HUES64 (cell line): ENCODE measurements around the gene FOXO6.

Experiments
- H3K27ac ChIP-seq: 2 replicates; pipeline ENCODE4 v1.7.0; 2013; ENCODE audit warnings: low read depth, low read length, inconsistent platforms
- H3K27me3 ChIP-seq: 2 replicates; pipeline ENCODE4 v1.6.1; 2013; ENCODE audit warnings: mild to moderate bottlenecking, low read length; ENCODE audit not compliant: insufficient read depth
- H3K36me3 ChIP-seq: 2 replicates; pipeline ENCODE4 v1.6.1; 2013; ENCODE audit warnings: mild to moderate bottlenecking, low read length; ENCODE audit not compliant: insufficient read depth
- H3K4me1 ChIP-seq: 2 replicates; pipeline ENCODE4 v1.6.1; 2013; ENCODE audit warnings: mild to moderate bottlenecking, low read length, moderate library complexity; ENCODE audit not compliant: insufficient read depth
- H3K4me3 ChIP-seq: 2 replicates; pipeline ENCODE4 v1.5.1; 2013; ENCODE audit warnings: mild to moderate bottlenecking, low read length, moderate library complexity
- H3K9ac ChIP-seq: 2 replicates; pipeline ENCODE4 v1.6.1; 2013; ENCODE audit warnings: mild to moderate bottlenecking, low read depth, low read length
- H3K9me3 ChIP-seq: 2 replicates; pipeline ENCODE4 v1.6.1; 2013; ENCODE audit warnings: low read depth, low read length; ENCODE audit not compliant: insufficient read depth
- WGBS: fragments of 150-250, 120-280 bp; methylation state at CpG from one replicate; pipeline ENCODE4 v1.1.7; 2013; ENCODE audit warnings: missing lambda C conversion rate; 5-methylcytosine and 5-hydroxymethylcytosine counted together

The FOXO6 gene

GRCh38 chr1:41422306-41422705, 61.1 kb downstream of the FOXO6 start:
- WGBS, result 81% methylated on average over 6 of the region's 6 CpGs
- Histone ChIP-seq H3K36me3 (no peaks in the 10 kb centered on the region), H3K9me3 (no peaks in the 10 kb centered on the region), H3K27me3 (no peaks in the 10 kb centered on the region), H3K9ac (no peak overlapping the region), H3K27ac (no peak overlapping the region), H3K4me1 (no peaks in the 10 kb centered on the region), H3K4me3 (no peak overlapping the region)

- no peak overlapping the region for H3K4me3 ChIP-seq
- H3K36me3 ChIP-seq, result no peaks in the 10 kb centered on the region
Observed at GRCh38 chr1:41423511-41424191, 62.4 kb downstream of the FOXO6 start.

GRCh38 chr1:41424581-41425118, 63.4 kb downstream of the FOXO6 start:
- Histone ChIP-seq H3K9me3 (no peaks in the 10 kb centered on the region), H3K9ac (no peak overlapping the region), H3K36me3 (no peaks in the 10 kb centered on the region), H3K27ac (no peak overlapping the region), H3K4me1 (no peaks in the 10 kb centered on the region), H3K4me3 (no peak overlapping the region), H3K27me3 (no peaks in the 10 kb centered on the region)
- 91% methylated on average over 4 of the region's 4 CpGs for WGBS

More at GRCh38 chr1:41423511-41424191, 62.4 kb downstream of the FOXO6 start:
- Histone ChIP-seq H3K27ac (no peak overlapping the region), H3K9ac (no peak overlapping the region), H3K4me1 (no peaks in the 10 kb centered on the region), H3K27me3 (no peaks in the 10 kb centered on the region), H3K9me3 (no peaks in the 10 kb centered on the region)
- WGBS, result 68% methylated on average over 38 of the region's 38 CpGs

- 89% methylated on average over 2 of the region's 2 CpGs for WGBS
- no peaks in the 10 kb centered on the region for H3K4me1 ChIP-seq
- no peaks in the 10 kb centered on the region for H3K9me3 ChIP-seq
- no peaks in the 10 kb centered on the region for H3K27me3 ChIP-seq
- H3K36me3 ChIP-seq, result no peaks in the 10 kb centered on the region
- H3K9ac ChIP-seq, result no peak overlapping the region
- no peak overlapping the region for H3K27ac ChIP-seq
- no peak overlapping the region for H3K4me3 ChIP-seq
Observed at GRCh38 chr1:41425369-41425768, 64.1 kb downstream of the FOXO6 start.

DNA sequence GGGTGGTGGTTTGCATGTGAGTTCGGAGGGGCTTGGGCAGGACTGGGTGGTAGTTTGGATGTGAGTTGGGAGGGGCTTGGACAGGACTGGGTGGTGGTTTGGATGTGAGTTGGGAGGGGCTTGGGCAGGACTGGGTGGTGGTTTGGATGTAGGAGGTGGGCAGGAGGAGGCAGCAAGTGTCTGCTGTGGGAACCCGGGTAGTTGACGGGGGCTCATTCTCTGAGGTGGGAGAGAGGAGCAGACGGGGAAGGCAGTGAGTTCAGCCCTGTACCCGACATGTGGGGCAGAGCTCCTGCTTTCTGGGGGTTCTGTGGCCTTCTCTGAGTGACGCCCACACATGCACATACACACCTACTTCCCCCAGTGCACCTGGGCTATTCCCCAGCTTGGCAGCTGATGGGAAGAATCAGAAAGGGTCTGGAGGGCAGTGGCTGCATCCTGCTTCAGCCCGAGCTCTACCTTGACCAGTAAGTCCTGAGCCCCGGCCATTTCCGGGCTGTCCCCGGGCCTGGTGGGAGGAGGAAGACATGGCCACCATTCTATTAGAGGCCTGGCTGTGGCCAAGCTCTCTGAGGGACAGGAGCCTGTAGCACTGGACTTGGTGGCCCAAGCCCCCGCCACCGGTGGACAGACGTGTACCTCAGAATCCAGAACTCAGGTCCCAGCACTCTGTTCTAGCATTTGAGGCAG, 65.1 kb downstream of the FOXO6 start:
- Histone ChIP-seq H3K36me3 (no peaks in the 10 kb centered on the region), H3K4me3 (no peak overlapping the region), H3K9ac (no peak overlapping the region), H3K27me3 (no peaks in the 10 kb centered on the region), H3K4me1 (no peaks in the 10 kb centered on the region), H3K27ac (no peak overlapping the region), H3K9me3 (no peaks in the 10 kb centered on the region)
- 87% methylated on average over 13 of the region's 13 CpGs for WGBS

DNA sequence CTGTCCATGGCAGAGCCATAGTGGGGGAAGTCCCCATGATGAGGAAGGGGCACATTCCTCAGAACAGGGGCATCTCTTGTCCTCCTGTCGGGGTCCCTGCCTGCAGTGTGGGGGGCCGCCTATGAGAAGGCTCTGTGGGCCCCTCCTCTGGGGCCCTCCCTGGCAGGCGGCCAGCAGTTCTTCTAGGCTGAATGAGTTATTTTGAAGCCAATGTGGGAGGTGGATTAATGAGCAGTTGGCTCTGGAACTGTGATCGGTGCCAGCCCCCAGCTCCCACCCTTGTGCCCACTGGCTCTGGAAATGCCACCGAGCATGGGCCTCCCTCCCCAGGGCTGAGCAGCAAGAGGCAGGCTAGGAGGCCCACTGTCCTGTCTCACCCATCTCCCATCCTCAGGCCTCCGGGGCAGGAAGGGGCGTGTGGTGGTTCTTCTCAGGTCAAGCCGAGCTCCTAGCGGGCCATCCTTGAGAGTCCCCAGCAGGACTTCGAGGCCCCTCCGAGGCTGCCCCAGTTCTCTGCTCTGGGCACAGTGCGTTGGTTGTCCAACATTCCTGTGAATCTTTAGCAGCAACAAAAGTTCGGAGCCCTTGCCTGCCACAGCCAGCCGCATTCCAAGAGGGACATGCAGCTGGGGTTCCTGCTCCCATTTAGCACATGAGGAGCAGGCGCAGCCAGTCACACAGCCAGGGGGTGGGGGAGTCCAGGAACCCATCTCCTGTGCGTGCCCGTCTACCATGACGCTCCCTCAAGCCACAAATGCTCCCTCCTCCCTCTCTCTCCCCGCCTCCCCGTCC, 66.1 kb downstream of the FOXO6 start:
- no peaks in the 10 kb centered on the region for H3K4me1 ChIP-seq
- H3K9ac ChIP-seq, result no peak overlapping the region
- no peaks in the 10 kb centered on the region for H3K27me3 ChIP-seq
- H3K27ac ChIP-seq, result no peak overlapping the region
- H3K4me3 ChIP-seq, result no peak overlapping the region
- H3K9me3 ChIP-seq, result no peaks in the 10 kb centered on the region
- 88% methylated on average over 20 of the region's 20 CpGs for WGBS
- no peaks in the 10 kb centered on the region for H3K36me3 ChIP-seq

GRCh38 chr1:41427916-41428737, 66.9 kb downstream of the FOXO6 start:
- Histone ChIP-seq H3K9me3 (no peaks in the 10 kb centered on the region), H3K27ac (no peak overlapping the region), H3K27me3 (no peaks in the 10 kb centered on the region), H3K9ac (no peak overlapping the region), H3K4me3 (no peak overlapping the region), H3K36me3 (no peaks in the 10 kb centered on the region), H3K4me1 (no peaks in the 10 kb centered on the region)
- WGBS, result 92% methylated on average over 11 of the region's 11 CpGs

DNA sequence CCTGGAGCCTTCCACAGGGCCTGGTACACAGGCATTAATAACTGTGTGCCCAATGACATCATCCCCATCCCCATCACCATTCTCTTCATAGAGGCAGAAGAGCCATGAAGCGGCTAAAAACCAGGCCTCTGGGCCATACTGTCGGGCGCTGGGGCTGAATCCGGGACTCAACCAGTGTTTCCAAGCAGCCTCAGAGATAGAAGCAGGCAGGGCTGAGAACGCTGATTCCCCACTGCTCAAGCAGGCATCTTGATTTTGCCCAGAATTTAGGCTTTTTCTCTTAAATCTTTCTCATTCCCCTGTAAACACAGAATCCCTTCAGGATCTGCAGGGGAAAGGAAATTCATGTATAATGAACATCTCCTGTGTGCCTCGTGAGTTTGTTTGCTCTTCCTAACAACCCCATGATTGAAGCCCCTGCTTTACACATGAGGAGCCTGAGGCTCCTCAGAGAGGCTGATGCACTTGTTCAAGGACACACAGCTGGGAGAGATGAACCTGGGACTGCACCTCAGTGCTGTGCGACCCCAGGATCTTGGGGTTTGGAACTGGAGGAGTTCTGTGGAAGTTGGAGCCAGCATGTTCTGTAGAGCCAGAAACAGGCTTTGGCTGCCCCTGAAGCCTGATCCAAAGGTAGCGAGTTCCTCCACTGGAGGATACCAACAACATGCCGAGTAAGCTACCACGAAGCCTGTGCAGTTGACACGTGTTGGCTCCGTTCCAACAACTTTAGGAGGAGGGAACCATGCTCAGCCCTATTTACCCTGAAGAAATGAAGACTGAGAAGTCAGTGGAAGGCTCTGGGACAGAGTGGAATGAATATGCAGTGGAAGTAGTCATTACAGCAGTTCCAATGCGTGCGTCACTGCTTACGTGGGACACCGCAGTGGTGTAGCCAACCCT, 67.8 kb downstream of the FOXO6 start:
- Histone ChIP-seq H3K9me3 (no peaks in the 10 kb centered on the region), H3K27ac (no peak overlapping the region), H3K4me3 (no peak overlapping the region), H3K27me3 (no peaks in the 10 kb centered on the region), H3K9ac (no peak overlapping the region), H3K36me3 (no peaks in the 10 kb centered on the region), H3K4me1 (no peaks in the 10 kb centered on the region)
- 91% methylated on average over 16 of the region's 16 CpGs for WGBS

DNA sequence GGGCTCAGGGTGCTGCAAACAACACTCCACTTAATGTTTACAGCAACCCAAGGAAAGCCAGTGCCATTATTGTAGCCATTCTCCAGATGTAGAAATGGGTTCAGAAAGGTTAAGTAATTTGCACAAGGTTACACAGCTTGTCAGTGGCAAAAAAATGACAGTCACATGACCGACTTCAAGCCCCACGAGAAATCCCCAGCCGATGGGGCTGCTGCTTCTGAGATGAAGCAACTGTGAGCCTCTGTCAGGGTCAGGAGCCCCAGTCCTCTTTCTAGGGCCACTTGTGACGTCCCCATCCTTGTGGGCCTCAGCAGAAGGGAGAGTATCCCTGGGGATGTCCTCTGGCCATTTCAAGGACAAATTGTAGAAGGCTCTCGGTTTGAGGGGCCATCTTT, 68.4 kb downstream of the FOXO6 start:
- Histone ChIP-seq H3K27ac (no peak overlapping the region), H3K9ac (no peak overlapping the region), H3K27me3 (no peaks in the 10 kb centered on the region), H3K4me3 (no peak overlapping the region), H3K36me3 (no peaks in the 10 kb centered on the region), H3K9me3 (no peaks in the 10 kb centered on the region), H3K4me1 (no peaks in the 10 kb centered on the region)
- 90% methylated on average over 5 of the region's 5 CpGs for WGBS

DNA sequence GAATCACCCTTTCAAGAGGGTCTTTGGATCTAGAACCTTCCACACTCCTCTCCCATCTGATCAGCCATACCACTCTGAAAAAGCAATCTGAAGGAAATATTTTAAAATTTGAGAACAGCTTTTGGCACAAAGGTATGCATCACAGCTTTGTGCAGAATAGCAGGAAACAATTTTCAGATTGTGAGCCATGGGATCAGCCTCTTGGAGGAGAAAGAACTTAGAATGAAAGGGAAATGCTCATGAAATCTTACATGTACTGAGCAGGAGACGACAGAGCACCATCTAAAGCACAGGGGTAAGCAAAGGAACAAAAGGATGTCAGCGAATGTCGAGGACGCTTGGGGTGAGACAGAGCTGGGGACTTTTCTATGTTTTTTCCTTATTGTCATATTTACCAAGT, 68.8 kb downstream of the FOXO6 start:
- Histone ChIP-seq H3K4me3 (no peak overlapping the region), H3K4me1 (0 out of 2 replicates have a peak, but pooled peaks cover under 1% of the 10 kb centered on the region), H3K27me3 (no peaks in the 10 kb centered on the region), H3K36me3 (no peaks in the 10 kb centered on the region), H3K9me3 (no peaks in the 10 kb centered on the region), H3K27ac (no peak overlapping the region), H3K9ac (no peak overlapping the region)
- 86% methylated on average over 4 of the region's 4 CpGs for WGBS
